Stimulated activated effector memory CD8-positive, alpha-beta T cell treated with anti-CD3 and anti-CD28 coated beads, Interleukin-12 subunit alpha, Interleukin-12 subunit beta, amount 100 ng/mL, for 72 hours (primary cell): ENCODE data around the gene ZNF354C.
A peak's percentile ranks its signal among the peaks of the same experiment; 100 is the strongest.
"Not testable (repeated sequence)": the region's sequence is repeated elsewhere in the genome, so short reads cannot be mapped to it uniquely, and the experiment has no call there.

Experiments
- ATAC-seq: fragments of 150-1000 bp; cut with Tn5 transposase; 2 replicates; pipeline ENCODE4 v1.10.0; 2021
- DNase-seq, 2 donors: peaks; one replicate each; pipeline ENCODE4 v3.0.0; 2021 to 2022; ENCODE audit warnings: low spot score in 2 of 2
- H3K27ac Mint-ChIP-seq: one replicate; pipeline ENCODE4 v1.8.0; 2022; ENCODE audit warnings: mild to moderate bottlenecking, mixed read lengths
- H3K36me3 Mint-ChIP-seq: one replicate; pipeline ENCODE4 v1.8.0; 2022; ENCODE audit warnings: mild to moderate bottlenecking, mixed read lengths
- H3K4me1 Mint-ChIP-seq: one replicate; pipeline ENCODE4 v1.8.0; 2022; ENCODE audit warnings: mixed read lengths
- H3K4me3 Mint-ChIP-seq: one replicate; pipeline ENCODE4 v1.8.0; 2022; ENCODE audit warnings: mild to moderate bottlenecking, mixed read lengths
- H3K9me3 Mint-ChIP-seq: one replicate; pipeline ENCODE4 v1.8.0; 2022; ENCODE audit warnings: mixed read lengths

ZNF354C gene

DNA sequence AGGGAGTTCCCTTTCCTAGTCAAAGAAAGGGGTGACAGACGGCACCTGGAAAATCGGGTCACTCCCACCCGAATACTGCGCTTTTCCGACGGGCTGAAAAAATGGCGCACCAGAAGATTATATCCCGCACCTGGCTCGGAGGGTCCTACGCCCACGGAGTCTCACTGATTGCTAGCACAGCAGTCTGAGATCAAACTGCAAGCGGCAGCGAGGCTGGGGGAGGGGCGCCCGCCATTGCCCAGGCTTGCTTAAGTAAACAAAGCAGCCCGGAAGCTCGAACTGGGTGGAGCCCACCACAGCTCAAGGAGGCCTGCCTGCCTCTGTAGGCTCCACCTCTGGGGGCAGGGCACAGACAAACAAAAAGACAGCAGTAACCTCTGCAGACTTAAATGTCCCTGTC lies 41.1 kb downstream of the ZNF354C start:
- H3K27ac Mint-ChIP-seq, H3K36me3 Mint-ChIP-seq, DNase-seq, H3K9me3 Mint-ChIP-seq, H3K4me1 Mint-ChIP-seq, H3K4me3 Mint-ChIP-seq, ATAC-seq: not testable (repeated sequence)

DNA sequence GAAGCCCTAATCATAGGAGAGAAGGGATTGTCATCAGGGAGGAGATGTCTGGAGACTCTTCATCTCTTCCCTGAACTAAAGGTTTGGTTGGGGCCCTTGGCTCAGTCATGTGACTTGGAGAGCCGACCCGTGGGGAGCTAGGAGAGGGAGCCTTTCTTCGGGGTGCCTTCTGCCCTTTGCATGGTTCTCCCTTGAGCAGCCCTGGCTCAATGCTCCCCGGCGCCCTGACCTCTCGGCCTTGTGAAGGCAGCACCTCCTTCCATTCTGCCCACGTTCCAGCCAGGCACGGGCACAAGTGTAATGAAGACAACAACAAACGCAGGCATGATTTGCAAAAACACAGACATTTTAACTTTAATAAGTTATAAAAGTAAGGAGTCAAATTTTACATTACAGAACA lies 50.4 kb downstream of the ZNF354C start:
- Mint-ChIP-seq H3K4me3 (no peak overlapping the region), H3K9me3 (peaks cover 33% of the 10 kb centered on the region), H3K36me3 (no peaks in the 10 kb centered on the region), H3K4me1 (no peaks in the 10 kb centered on the region), H3K27ac (no peak overlapping the region)
- DNase-seq = peak in 1 of 2 donors; percentile 20
- no peak for ATAC-seq

DNA sequence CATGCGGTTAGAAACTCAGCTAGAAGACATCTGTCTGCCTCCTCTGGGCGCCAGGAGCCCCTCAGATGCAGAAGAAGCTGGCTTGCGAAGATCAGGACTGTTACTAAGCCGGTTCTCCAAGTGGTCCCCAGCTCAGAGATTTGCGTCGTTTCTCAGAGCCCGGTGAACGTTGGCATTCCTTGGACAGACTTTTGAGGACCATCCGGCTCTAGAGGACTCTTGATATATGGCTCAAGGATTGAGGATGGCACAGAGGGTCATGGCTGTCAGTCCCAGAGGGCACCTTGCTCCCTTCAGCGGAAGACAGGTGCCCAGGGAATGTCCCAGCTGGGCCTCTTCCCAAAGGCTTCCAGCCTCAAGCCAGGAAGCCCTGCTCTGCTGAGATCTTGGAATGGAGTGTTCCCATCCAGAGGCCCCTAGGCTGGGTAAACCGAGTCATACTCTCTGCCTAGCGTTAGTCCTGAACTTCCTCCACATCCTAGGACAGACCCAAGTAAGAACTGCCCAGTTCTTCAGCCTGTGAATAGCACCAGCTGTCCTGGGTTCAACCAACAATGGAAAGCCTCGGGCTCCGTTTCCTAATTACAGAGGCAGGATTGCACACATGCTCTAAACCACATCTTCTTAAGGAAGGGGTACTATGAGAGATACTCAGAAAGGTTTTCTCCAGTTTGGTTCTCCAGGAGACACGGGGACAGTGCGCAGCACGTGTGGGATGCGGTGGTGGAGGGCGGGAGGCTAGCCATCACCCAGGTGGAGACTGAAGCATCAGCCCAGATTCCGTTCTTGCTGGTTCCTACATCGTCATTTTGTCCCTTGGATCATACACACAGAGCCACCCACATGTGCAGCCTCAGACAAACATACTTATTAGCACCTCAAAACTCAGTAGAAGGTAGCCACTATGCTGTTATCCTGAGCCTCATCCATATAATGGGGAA lies 51.4 kb downstream of the ZNF354C start:
- Mint-ChIP-seq H3K4me1 (no peaks in the 10 kb centered on the region), H3K4me3 (no peak overlapping the region), H3K36me3 (no peaks in the 10 kb centered on the region), H3K27ac (no peak overlapping the region), H3K9me3 (peaks cover 33% of the 10 kb centered on the region)
- DNase-seq (peak in 1 of 2 donors; percentile 23), ATAC-seq (no peak)

DNA sequence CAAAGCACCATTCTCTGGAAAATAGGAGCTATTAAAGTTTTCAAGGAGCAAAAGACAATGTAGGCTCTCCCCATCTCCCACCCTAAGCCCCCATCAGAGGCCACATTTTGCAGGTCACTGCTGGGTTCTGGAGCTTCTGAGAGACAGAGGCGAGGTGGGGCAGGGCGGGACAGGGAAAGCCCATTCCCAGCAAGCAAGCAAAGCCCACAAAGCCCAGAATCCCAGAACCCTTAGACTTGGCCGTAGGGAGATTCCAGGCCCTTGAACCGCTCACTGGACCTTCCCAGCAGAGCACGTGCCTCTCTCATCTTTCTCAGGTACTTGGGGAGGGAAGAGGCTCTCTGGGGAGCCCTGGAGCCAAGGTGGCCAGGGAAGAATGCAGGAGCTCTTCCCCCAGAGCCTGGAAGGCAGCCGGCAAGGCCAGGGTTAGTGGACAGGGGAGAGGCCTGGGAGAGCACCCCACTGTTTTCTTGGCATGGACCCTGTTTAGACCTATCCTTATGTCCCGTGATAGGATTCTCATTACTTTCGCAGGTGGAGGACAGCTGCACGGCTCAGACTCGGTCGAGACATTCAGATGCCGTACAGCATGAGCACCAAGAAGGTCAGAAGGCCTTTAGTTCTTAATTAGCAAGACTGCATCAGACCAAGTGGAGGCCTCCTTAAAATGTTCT lies 52.4 kb downstream of the ZNF354C start:
- peak in 1 of 2 donors; percentile 40 for DNase-seq
- Mint-ChIP-seq H3K4me3 (no peak overlapping the region), H3K9me3 (peaks cover 28% of the 10 kb centered on the region)

DNA sequence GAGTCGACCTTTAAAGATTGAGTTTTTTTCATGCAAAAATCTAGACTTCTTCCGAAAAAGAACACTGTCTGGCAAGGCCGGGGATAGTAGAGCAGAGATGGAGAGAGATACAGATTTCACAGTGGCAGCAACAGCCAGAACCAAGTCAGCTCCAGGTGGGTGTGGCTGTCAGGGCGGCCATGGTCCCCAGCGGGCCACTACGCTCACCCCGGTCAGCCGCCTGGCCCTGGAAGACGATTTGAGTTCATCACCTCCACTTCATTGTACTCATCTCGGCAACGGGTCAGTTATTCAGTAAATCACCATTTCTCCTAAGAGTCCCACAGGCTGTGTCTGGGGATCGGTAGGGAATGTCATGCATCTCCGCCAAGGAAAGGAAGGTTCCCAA lies 53.0 kb downstream of the ZNF354C start:
- no peak overlapping the region for H3K27ac Mint-ChIP-seq
- H3K9me3 Mint-ChIP-seq = peaks cover 25% of the 10 kb centered on the region
- H3K4me3 Mint-ChIP-seq = no peak overlapping the region
- DNase-seq = peak in 1 of 2 donors; percentile 29
- no peaks in the 10 kb centered on the region for H3K4me1 Mint-ChIP-seq
- no peak for ATAC-seq
- H3K36me3 Mint-ChIP-seq = no peaks in the 10 kb centered on the region

More for the DNA sequence above, 52.4 kb downstream of the ZNF354C start:
- no peak overlapping the region for H3K27ac Mint-ChIP-seq
- no peaks in the 10 kb centered on the region for H3K4me1 Mint-ChIP-seq
- H3K36me3 Mint-ChIP-seq = no peaks in the 10 kb centered on the region
- no peak for ATAC-seq

DNA sequence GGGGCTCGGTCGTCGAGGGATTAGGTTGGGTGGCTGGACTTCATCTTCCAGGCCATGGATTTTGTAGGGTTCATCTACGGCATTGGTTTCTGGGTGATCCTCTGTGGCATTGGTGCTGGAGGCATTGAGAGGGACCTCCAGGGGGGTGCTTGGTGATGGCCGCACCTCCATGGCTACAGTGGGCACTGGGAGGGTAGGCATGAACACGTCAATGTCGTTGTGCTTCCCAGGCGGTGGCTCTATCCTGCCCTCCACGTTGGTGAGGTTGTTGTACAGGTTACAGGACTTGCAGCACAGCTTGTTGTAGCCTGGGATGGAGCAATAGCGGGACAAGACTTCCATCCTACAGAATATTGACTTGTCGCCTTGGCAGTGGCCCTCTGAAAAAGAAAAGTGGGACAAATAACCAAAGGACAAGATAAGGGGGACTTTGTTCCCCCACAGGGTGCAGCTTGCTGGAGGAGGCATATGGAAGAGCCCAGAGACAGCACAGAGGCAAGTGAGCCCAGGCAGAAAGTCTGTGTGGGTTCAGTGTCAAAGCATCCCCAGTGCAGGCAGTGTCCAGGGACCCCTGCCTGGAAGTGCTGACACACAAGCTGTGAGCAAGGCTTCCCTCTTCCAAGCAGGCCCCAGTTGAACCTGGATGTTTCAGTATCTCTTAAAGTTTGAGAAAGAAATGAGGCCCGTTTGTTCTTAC lies 53.9 kb downstream of the ZNF354C start:
- Mint-ChIP-seq H3K4me1 (no peaks in the 10 kb centered on the region), H3K27ac (no peak overlapping the region), H3K9me3 (peaks cover 20% of the 10 kb centered on the region), H3K36me3 (no peaks in the 10 kb centered on the region), H3K4me3 (no peak overlapping the region)
- DNase-seq (peak in 1 of 2 donors; percentile 22), ATAC-seq (no peak)

DNA sequence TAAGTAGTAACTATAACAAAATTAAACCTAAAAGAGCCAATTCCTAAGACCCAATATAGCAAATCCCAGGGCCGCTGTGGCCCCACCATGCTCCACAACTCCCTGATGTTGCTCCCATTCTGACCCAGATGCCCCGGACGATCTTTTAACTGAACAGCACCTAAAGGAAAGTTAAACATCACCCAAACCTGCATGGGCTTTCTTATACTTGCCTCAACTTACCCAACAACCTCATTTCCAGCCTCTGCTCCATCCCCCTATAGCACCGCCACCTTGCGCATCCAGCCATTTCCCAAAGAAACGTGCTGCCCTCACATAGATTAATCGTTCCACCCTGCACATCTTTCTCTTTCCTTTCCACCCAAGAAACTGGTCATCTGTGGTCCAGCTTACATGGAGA lies 54.6 kb downstream of the ZNF354C start:
- H3K9me3 Mint-ChIP-seq = peaks cover 20% of the 10 kb centered on the region
- ATAC-seq (no peak), DNase-seq (no peak)
- no peak overlapping the region for H3K4me3 Mint-ChIP-seq
- no peak overlapping the region for H3K27ac Mint-ChIP-seq
- H3K36me3 Mint-ChIP-seq = no peaks in the 10 kb centered on the region
- no peaks in the 10 kb centered on the region for H3K4me1 Mint-ChIP-seq

DNA sequence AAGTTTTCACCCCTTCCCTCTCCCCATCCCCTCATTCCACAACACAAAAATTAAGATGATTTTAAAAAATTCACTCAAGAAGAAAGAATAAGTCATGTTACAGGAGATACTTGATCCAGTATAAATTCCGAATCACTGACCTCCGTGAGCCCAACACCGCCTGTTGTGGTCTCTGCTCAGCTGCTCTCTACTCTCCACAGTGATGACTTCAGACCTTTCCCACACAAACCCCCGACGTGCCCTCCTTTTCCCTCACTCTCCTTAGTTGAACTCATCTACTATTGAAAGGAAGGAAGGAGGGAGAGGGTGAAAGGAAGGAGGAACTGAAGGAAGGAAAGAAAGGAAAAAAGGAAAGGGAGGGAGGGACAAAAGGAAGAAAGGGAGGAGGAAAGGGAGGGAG lies 55.1 kb downstream of the ZNF354C start:
- Mint-ChIP-seq H3K9me3 (peaks cover 20% of the 10 kb centered on the region), H3K27ac (no peak overlapping the region), H3K36me3 (no peaks in the 10 kb centered on the region), H3K4me3 (no peak overlapping the region), H3K4me1 (no peaks in the 10 kb centered on the region)
- DNase-seq (peak in 1 of 2 donors; percentile 7), ATAC-seq (no peak)

DNA sequence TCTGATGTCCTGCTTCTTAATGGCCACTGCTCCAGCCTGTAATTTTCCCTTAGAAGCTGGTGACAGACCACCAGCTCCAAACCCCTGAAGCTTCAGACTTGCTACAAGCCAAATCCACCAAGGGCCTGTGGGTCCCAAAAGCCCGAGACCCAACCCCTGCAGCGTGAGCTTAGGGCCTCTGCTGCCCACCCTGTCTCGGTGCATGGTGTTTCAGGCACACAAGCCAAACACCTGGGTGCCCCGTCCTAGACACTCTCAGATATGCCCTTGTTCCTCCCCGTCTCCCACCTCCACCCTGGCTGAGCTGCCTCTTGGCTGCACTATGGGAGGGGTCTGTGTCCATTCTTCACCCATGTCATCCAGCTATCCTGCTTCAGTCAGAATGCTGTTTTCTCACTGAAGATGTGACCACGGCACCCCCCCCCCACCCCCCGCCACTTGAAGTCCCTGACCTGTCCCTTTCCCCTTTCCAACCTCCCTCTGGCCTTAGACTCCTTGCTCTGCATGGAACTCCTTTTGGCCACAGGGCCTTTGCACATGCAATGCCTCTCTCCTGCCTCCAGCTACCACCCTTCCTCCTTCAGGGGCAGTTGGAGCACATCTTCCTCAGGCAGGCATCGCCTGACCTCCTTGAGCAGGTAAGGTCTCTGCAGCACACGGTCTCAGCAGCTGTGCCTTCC lies 55.8 kb downstream of the ZNF354C start:
- H3K9me3 Mint-ChIP-seq = peaks cover 17% of the 10 kb centered on the region
- no peak overlapping the region for H3K27ac Mint-ChIP-seq
- ATAC-seq (no peak), DNase-seq (peak in 1 of 2 donors; percentile 13)
- H3K4me3 Mint-ChIP-seq = no peak overlapping the region
- no peaks in the 10 kb centered on the region for H3K36me3 Mint-ChIP-seq
- H3K4me1 Mint-ChIP-seq = no peaks in the 10 kb centered on the region

DNA sequence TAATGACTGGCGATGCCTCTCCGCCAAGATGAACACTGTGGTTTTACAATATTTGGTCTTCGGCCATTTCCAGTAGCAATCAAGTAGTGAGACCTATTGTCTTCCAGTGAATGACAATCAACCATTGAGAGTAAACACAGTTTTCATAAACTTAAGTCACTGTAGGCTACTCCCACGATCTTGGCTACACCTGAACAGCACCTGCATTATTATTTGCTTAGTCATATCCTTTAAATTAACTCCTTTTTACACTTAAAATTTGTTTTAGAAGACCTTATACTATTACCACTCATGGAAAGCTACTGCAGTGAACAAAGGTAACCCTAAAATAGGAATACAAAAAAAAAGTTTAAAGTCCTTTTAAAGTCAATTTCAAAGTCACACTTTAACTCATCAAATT lies 58.2 kb downstream of the ZNF354C start:
- H3K4me3 Mint-ChIP-seq = no peak overlapping the region
- H3K4me1 Mint-ChIP-seq = no peaks in the 10 kb centered on the region
- no peak for DNase-seq

DNA sequence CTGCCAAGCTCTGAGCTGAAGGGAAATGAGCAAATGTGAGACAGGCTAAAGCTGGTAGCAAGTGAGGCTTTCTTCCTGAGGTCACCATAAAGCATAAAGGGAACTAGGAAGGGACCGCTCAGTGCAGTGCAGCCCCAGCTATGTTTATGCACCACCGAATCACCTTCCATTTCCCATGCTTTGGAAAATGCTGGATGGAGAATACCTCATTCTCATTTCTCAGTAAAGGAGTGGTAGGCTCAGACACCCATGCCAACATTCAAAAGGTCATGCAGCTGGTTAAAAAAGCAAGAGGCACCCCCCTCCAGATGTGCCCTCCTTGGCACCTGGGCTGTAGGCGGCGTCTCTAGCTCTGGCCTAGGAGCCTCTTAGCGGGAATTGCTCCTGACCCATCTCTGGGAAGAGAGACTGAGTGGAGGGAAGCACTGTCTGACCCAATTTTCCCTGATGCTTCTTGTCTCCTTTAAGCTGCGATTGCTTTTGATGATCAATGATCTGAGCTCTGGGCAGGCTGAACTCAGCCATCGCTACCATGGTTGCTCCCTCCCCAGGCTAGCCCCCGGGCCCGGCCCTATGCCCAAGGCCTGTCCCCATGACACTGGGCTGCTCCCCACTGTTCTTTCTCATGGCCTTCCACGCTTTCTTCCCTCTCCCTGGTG lies 58.7 kb downstream of the ZNF354C start:
- Mint-ChIP-seq H3K4me3 (no peak overlapping the region), H3K36me3 (no peaks in the 10 kb centered on the region), H3K27ac (no peak overlapping the region), H3K4me1 (no peaks in the 10 kb centered on the region), H3K9me3 (peaks cover 11% of the 10 kb centered on the region)
- ATAC-seq (no peak), DNase-seq (peak in 1 of 2 donors; percentile 20)

More for the DNA sequence above, 58.2 kb downstream of the ZNF354C start:
- H3K9me3 Mint-ChIP-seq = peaks cover 15% of the 10 kb centered on the region
- no peak overlapping the region for H3K27ac Mint-ChIP-seq
- no peak for ATAC-seq
- H3K36me3 Mint-ChIP-seq = no peaks in the 10 kb centered on the region

DNA sequence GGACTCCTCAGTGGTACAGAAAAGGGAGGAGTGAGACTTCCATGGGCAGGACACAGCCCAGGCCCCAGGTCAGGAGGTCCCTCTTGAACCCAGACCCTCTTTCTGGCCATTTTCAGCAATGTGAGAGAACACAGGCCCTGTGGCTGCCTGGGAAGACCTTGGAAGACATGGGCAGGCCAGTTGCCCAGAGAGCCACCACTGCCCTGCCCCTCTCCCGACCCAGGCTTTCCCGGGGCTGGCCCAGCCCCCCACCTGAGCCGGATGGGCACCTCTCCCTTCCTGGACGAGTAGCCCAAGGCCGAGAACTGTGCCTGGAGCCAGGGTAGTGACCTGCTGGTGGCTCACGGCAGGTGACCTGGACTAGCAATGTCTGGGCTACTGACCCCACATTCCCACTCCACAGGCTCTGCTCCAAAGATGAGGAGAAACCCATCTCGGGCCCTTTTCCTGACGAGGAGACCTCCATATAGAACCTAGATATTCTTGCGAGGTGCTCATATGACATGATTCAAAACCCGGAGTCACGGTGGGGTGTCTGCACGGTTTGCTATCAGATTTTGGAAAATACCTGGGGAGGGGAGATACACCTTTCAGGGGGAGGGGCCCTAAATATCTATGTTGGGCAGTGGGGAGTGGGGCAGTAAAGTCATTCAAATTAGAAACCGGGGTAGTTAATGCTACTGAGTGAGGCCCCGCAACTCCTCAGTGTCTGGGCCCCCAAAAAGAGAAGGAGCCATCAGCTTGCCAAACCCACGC lies 59.4 kb downstream of the ZNF354C start:
- no peak for ATAC-seq
- H3K9me3 Mint-ChIP-seq = peaks cover 7% of the 10 kb centered on the region
- H3K36me3 Mint-ChIP-seq = no peaks in the 10 kb centered on the region
- no peak overlapping the region for H3K4me3 Mint-ChIP-seq
- H3K27ac Mint-ChIP-seq = no peak overlapping the region
- H3K4me1 Mint-ChIP-seq = no peaks in the 10 kb centered on the region
- DNase-seq = no peak

DNA sequence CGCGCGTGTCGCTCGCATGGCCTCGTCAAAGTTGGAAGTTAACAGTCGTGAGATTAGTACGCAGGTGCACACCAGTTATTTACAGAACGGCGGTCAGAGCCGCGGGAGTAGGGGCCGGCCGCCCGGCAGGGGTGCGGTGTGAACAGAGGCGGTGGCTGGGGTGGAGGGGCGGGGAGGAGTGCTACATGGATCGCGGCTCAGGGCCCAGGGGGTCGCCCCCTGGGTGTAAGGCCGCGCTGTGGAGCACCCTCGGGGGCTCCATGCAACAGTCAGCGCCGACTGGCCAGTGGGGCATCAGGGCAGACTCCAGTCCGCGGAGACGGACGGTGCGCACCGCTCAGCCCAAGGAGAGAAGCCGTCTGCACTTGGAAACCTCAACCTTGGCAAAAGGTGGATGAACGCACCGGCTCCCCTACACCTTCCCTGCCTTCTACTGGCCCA lies 60.3 kb downstream of the ZNF354C start:
- Mint-ChIP-seq H3K4me3 (no peak overlapping the region), H3K4me1 (no peaks in the 10 kb centered on the region), H3K27ac (no peak overlapping the region), H3K9me3 (peaks cover under 1% of the 10 kb centered on the region), H3K36me3 (no peaks in the 10 kb centered on the region)
- ATAC-seq = no peak
- DNase-seq = no peak
